Calu3 (cell line): ENCODE results near the gene PECR. TPM values are rescaled to one million over a fixed set of nuclear protein-coding genes. Genes with fewer than 3 reads are reported as not detected.

Experiments
- BruUV-seq: library from RNA; stranded (reverse); fragments of 400-500 nt; replicated peaks from 2 replicates; lab custom pipeline; 2021; lab: Mats Ljungman, UMichigan
- CTCF ChIA-PET: fragments of 300-600 bp; sonication (Branson Sonifier 250); formaldehyde crosslinking; loops from one replicate; lab custom pipeline; 2022; ENCODE audit warnings: antibody characterized with exemption; lab: Charles Lee
- DNase-seq: peaks from one replicate; pipeline ENCODE4 v3.0.0; 2022
- H3K27ac Mint-ChIP-seq: one replicate; pipeline ENCODE4 v1.8.0; 2022; ENCODE audit warnings: mixed read lengths; ENCODE audit not compliant: unreplicated experiment
- H3K27me3 Mint-ChIP-seq: one replicate; pipeline ENCODE4 v1.8.0; 2022; ENCODE audit warnings: mixed read lengths; ENCODE audit not compliant: unreplicated experiment
- H3K36me3 Mint-ChIP-seq: one replicate; pipeline ENCODE4 v1.8.0; 2022; ENCODE audit warnings: mild to moderate bottlenecking, moderate library complexity, mixed read lengths; ENCODE audit not compliant: insufficient read depth, unreplicated experiment
- H3K4me1 Mint-ChIP-seq: one replicate; pipeline ENCODE4 v1.8.0; 2022; ENCODE audit warnings: mild to moderate bottlenecking, low read depth, mixed read lengths; ENCODE audit not compliant: unreplicated experiment
- H3K4me3 Mint-ChIP-seq: one replicate; pipeline ENCODE4 v1.8.0; 2022; ENCODE audit warnings: mild to moderate bottlenecking, low read depth, moderate library complexity, mixed read lengths; ENCODE audit not compliant: unreplicated experiment
- H3K9me3 Mint-ChIP-seq: one replicate; pipeline ENCODE4 v1.8.0; 2022; ENCODE audit warnings: low read depth, mixed read lengths; ENCODE audit not compliant: unreplicated experiment
- intact Hi-C: fragments of 100-400 bp; cut with micrococcal nuclease; formaldehyde crosslinking; loops from one replicate; pipeline ENCODE4 v1.10.0; 2022; ENCODE audit not compliant: unreplicated experiment
- total RNA-seq: library from RNA; stranded (reverse); gene quantifications from 2 replicates; pipeline ENCODE4 v1.2.3, GENCODE V29; 2022
- TF ChIP-seq, protein P1 (sequence below): fragments of 200-600 bp; IDR thresholded peaks from one replicate; pipeline ENCODE4 v1.8.0; 2022; ENCODE audit warnings: antibody characterized with exemption; ENCODE audit not compliant: unreplicated experiment

The PECR gene
- total RNA-seq, 1 experiment from 2014 or later, result 40.7 TPM

- BruUV-seq, result no TSS peak
- Mint-ChIP-seq H3K36me3 (peaks cover 91% of the 10 kb centered on the region), H3K4me1 (peaks cover 50% of the 10 kb centered on the region), H3K9me3 (no peaks in the 10 kb centered on the region), H3K4me3 (no peak overlapping the region), H3K27ac (no peak overlapping the region), H3K27me3 (no peaks in the 10 kb centered on the region)
- CTCF ChIA-PET, result interaction anchor here (0.6 to 0.9 kb wide), 2 partner anchors 25 to 27 kb away, joined by 3 read pairs; no protein-coding TSS in a partner anchor
- DNase-seq, result no peak
- intact Hi-C loops, result no loop called here
- TF ChIP-seq, protein P1, sequence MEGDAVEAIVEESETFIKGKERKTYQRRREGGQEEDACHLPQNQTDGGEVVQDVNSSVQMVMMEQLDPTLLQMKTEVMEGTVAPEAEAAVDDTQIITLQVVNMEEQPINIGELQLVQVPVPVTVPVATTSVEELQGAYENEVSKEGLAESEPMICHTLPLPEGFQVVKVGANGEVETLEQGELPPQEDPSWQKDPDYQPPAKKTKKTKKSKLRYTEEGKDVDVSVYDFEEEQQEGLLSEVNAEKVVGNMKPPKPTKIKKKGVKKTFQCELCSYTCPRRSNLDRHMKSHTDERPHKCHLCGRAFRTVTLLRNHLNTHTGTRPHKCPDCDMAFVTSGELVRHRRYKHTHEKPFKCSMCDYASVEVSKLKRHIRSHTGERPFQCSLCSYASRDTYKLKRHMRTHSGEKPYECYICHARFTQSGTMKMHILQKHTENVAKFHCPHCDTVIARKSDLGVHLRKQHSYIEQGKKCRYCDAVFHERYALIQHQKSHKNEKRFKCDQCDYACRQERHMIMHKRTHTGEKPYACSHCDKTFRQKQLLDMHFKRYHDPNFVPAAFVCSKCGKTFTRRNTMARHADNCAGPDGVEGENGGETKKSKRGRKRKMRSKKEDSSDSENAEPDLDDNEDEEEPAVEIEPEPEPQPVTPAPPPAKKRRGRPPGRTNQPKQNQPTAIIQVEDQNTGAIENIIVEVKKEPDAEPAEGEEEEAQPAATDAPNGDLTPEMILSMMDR, result no peak
Measured at GRCh38 chr2:216112926-216113325, 31.3 kb upstream of the PECR start.

DNA sequence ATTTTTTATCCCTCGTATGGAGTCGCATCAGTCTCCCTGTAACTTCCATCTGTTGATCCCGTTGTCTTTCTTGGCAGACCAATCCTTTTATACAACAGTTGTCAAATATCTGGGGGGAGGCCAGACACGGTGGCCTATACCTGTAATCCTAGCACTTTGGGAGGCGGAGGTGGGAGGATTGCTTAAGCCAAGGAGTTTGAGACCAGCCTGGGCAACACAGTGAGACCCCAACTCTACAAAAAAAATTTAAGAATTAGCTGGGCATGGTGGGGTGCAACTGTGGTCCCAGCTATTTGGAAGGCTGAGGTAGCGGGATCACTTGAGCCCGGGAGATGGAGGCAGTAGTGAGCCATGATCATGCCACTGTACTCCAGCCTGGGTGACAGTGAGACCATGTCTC is 29.5 kb upstream of the PECR start:
- Mint-ChIP-seq H3K27ac (peak overlapping the region; percentile 26), H3K27me3 (no peaks in the 10 kb centered on the region), H3K9me3 (no peaks in the 10 kb centered on the region), H3K4me3 (peak overlapping the region; percentile 100), H3K4me1 (peaks cover 39% of the 10 kb centered on the region), H3K36me3 (peaks cover 74% of the 10 kb centered on the region)
- CTCF ChIA-PET, result no interaction called here
- no peak for DNase-seq
- TF ChIP-seq, protein P1, result no peak
- BruUV-seq, result no TSS peak
- intact Hi-C loops, result no loop called here

DNA sequence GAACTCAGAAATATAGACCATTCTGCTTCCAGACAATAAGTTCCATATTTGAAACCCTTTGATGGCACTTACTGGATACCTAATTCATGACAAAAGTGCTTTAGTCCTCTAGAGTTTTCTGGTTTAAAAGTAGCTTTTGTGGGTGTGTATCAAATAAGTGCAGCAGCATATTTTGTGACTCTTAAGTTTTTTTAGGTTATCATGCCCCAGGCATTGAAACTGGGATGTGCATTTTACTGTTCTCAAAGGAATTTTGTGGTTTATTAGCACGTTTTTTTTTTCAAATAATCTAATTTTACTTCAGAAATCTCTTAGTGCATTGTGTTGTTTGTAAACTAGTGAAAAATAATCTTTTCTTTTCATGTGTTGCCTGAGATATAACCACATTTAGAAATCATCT is 29.0 kb upstream of the PECR start:
- H3K9me3 Mint-ChIP-seq, result no peaks in the 10 kb centered on the region
- CTCF ChIA-PET, result interaction anchor here (0.9 to 2.1 kb wide), 2 partner anchors 25 to 53 kb away, joined by 3 to 5 read pairs; no protein-coding TSS in a partner anchor
- H3K27ac Mint-ChIP-seq, result no peak overlapping the region
- H3K36me3 Mint-ChIP-seq, result peaks cover 70% of the 10 kb centered on the region
- BruUV-seq, result no TSS peak
- intact Hi-C loops, result loop anchor here (1.0 kb wide), 1 partner anchor 46 kb away; no protein-coding TSS in a partner anchor
- peak overlapping the region; percentile 100 for H3K4me3 Mint-ChIP-seq
- DNase-seq, result no peak
- no peaks in the 10 kb centered on the region for H3K27me3 Mint-ChIP-seq
- TF ChIP-seq, protein P1, result no peak
- H3K4me1 Mint-ChIP-seq, result peaks cover 38% of the 10 kb centered on the region

- TSS peak; percentile 56 for BruUV-seq
- Mint-ChIP-seq H3K36me3 (peaks cover 65% of the 10 kb centered on the region), H3K9me3 (no peaks in the 10 kb centered on the region), H3K4me1 (peaks cover 38% of the 10 kb centered on the region), H3K27ac (peak overlapping the region; percentile 99), H3K27me3 (no peaks in the 10 kb centered on the region), H3K4me3 (peak overlapping the region; percentile 100)
- intact Hi-C loops, result loop anchor here (1.0 kb wide), 1 partner anchor 46 kb away; no protein-coding TSS in a partner anchor
- TF ChIP-seq, protein P1, result no peak
- DNase-seq, result no peak
- CTCF ChIA-PET, result interaction anchor here (0.9 to 2.1 kb wide), 2 partner anchors 24 to 52 kb away, joined by 3 to 5 read pairs; no protein-coding TSS in a partner anchor
Measured at GRCh38 chr2:216109962-216110614, 28.5 kb upstream of the PECR start.
